Suppressor macrophage (primary cell): ENCODE measurements around the gene SOAT2.
A peak's percentile ranks its signal among the peaks of the same experiment; 100 is the strongest.

Source experiments
- DNase-seq, 4 experiments: peaks; one replicate each; pipeline ENCODE4 v3.0.0-alpha.2; 2020 to 2022

The SOAT2 gene

DNA sequence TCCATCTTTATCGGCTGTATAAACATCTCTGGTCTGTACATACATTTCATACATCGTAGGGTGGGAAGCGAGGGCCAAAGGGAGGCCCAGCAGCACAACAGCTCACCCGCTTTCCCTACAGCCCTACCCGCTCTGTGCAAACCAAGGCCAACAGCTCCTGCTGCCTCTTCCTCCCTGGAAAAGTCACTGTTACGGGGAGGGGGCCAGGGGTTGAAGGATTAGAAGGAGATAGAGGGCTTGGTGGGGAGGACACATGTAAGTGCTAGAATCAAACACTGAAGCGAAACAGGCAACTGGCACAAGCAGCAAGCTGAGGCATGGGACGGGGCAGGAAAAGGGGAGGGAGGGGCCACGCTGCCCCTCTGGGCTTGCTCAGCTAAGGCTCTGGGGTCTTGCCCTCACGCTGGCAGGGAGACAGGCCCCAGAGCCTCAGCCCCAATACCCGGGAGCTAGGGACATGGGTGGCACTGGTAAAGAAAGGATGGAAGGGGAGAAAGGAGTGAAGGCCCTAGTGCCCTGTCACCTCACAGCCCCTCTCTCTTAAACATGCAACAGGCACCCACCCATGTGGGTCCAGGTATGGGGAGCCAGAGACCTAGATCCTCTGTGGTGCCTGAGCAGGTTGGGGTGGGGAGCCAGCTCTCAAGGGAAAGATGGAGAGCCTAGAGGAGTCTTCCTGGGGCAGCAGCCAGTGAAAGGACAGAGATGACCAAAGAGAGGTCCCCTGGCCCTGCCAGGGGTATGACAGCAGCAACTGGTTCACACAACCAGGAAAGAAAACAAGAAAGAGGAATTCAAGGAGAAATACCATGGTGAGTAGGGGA is 38.5 kb upstream of the SOAT2 start:
- no peak for DNase-seq

- no peak for DNase-seq
These were observed 37.8 kb upstream of the SOAT2 start for GRCh38 chr12:53065470-53065869.

GRCh38 chr12:53065975-53066931 is 37.0 kb upstream of the SOAT2 start:
- DNase-seq = peak; percentile 71 to 88 (median 83)

DNA sequence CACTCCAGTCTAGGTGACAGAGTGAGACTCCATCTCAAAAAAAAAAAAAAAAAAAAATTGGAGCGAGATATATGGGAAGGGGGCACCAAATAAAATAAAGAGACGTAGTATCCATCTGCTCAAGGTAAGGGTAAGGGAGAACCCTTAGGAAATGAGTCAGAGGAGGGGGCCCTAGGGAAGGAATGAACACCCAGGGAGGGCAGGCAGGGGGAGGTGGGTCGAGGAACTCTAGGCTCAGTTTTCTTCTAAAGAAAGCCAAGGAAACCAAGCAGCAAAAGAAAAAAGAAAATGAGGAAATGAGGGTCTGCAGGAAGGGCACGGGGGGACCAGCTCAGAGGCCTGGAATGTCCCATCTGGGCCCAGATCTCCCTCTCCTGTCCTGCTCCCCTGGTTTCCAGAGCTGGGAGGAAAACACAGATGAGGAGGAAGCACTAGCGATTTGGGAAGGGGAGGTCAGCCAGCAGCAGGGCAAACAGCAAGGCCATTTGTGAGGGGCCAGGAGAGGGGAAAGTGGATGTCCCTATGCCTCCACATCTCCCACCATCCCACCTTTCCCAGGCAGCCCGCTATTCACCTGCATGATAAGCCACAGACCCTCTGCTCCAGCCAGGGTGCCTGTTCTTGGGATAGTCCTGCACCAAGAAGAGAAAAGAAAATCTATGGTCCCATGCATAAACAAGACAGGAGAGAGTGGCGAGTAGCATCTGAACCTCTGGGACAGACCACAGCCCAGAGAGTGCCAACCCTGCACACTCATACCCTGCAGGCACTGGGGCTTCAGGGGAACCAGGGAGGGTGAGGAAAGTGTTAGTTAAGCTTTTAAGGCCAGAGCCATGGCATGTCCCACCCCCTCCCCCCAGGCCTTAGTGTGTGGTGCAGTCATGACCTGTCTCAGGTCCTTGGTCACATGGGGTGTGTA is 36.0 kb upstream of the SOAT2 start:
- DNase-seq = no peak

GRCh38 chr12:53067993-53068770 is 35.1 kb upstream of the SOAT2 start:
- no peak for DNase-seq

DNA sequence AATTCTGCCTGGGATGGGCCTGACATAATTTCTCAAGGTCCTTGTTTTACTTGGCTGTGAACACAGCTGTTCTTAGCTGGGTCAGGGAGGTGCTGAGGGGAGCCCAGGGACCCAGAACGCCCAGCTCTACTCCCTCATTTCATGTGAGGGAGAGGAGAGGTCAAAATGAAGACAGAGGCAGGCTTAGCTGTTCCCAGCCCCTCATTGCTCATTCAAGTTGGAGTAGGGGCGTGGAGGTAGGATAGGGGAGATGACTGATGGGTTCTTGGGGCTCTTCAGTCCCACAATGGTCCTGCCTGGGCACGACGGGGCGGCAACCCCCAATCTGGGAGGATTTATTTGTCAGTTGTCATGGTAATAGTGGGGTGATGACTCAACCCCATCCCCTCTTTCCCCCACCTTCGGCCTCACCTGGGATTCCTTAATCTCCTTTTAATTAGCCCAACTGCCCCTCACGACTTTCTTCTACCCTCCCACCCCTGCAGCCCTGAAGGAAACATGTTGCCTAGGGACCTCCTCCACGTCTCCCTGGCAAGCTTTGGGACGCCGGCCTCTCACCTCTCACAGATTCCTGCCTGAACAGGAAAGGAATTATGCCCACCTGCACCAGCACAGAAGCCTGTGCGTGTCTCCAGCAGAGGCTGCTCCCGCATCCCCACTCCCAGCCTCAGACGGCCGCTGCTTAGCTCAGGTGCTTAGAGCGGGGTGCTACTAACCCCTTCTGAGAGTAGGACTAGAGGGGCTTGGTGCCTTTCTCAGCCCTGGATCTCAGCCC is 34.3 kb upstream of the SOAT2 start:
- DNase-seq = no peak

- no peak for DNase-seq
These were observed 33.5 kb upstream of the SOAT2 start for GRCh38 chr12:53069621-53070410.

DNA sequence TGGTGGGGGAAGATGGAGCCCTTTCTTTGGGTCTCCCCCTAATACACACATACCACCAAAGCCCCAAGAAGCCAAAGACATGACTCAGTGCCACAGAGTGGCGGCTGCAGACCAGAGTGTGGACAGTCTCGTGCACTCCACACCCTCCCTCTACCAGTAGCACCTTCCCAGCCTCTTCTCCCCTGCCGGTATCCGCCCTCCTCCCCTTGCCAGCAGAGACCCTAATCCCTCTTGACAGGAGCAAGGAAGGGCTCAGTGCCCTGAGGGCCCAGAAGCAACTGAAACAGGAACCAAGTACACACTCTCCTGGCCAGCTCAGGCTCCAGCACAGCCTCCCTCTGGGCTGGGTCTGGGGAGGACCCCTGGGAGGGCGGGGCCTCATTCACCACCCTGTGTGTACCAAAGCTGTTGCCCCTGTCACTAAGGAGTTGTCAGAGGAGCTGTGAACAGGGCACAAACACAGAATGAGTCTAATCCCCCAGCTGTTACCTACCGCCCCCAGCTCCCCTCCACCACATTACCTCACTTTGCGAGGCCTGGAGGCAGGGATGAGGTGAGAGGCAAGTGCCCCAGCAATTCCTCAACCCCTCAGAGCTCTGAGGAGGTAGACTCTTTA is 32.3 kb upstream of the SOAT2 start:
- DNase-seq = no peak

DNA sequence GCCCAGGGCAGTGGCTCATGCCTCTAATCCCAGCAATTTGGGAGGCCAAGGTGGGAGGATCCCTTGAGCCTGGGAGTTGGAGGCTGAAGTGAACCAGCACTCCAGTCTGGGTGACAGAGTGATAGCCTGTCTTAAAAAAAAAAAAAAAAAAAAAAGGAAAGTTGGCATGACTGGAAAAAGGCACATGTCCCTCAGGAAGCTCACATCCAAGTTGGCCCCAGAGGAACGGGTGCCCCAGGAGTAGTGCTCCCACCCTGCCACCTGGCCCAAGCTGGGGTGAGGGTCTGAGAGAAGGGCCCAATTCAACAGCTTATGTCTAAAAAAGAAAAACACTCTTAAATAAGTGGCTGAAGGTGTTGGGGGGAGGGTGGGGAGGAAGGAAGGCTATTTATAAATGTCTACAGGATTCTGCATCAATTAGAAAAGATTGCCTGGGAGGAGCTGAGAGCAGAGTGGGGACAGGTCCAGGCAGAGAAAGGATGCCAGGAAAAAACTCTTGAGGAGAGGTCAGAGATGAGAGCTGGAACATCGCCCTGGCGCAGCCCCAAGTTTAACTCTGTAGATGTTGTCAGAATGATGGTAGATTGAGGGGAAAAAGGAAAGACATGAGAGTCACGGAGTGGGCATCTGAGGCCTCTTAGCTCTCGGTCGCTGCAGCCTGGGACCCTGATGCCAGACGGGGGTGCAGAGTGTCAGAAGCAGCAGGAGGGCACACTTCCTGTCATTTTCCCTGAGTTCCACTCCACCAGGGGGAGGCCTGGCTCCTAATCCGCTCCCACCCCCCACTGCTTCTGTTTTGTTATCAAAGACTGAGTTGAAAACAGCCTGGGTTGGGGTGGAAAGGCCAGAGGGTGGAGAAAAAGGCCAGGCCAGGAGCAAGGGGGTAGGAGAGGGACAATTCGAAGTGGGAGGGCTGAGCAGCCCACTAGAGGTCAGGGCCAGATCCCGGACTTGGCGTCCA is 31.4 kb upstream of the SOAT2 start:
- no peak for DNase-seq

DNA sequence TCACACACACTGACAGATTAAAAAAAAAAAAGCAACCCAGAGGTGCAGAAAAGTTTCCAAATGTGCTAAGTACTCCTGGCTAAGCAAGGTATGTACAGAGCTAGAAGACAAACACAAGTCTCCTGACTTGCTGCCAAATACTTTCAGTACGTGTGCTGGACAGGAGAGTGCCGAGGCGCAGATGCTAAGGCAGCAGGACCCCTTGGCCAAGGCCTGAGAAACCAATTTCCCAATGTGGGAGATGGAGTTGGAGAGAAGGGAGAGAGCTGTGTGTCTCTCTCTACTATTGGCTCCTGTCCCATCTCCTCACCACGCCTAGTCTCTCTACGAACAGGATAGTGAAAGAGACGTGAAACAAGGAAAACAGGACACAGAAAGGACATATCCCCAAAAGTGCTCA is 29.4 kb upstream of the SOAT2 start:
- no peak for DNase-seq

DNA sequence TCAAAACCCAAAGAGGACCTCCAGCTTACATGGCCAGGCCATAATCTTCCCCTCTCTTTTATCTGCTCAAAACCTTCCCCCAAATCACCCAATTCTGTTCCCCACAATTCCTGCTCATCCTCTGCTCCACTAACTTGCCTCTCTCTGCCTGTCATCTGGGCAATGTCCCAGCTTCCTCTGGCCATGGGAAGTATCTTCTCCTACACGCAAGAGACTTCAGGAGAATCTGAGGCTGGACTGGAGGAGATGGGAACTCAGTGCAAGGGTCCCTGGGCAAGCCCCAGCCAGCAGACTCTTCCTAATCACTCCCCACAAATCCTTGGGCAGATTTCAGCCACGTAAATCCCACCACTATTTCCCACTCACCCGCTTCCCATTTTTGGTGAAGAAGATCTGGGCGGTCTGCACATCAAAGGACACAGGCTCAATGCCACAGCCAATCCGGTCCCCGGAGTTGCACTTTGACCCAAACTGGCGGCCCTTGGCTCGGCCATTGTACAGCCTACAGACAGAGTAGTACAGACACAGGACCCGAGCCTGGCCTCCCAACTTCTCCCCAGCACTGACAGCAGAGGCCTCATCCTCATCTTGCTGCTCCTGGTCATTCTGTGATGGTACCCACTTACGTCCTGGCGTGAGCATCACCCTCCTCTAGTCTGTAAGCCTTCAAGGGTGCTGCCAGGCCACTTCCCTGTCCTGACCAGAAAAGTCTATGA is 28.8 kb upstream of the SOAT2 start:
- DNase-seq = no peak

- DNase-seq = no peak
These were observed 28.3 kb upstream of the SOAT2 start for GRCh38 chr12:53074999-53075370.

DNA sequence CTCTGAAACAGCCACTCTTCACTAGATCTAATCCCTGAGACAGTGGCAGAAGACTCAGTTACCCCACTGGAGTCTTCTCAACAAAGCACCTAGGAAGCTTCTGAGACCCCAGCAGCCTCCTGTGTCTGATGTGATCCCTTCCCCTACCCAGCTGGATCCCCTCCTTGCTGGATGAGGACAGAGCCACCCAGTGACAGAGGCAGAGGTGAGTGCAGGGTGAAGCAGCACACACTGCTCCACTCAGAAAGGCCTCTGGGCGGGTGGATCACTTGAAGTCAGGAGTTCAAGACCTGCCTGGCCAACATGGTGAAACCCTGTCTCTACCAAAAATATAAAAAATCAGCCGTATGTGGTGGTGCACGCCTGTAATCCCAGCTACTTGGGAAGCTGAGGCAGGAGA is 26.8 kb upstream of the SOAT2 start:
- no peak for DNase-seq

DNA sequence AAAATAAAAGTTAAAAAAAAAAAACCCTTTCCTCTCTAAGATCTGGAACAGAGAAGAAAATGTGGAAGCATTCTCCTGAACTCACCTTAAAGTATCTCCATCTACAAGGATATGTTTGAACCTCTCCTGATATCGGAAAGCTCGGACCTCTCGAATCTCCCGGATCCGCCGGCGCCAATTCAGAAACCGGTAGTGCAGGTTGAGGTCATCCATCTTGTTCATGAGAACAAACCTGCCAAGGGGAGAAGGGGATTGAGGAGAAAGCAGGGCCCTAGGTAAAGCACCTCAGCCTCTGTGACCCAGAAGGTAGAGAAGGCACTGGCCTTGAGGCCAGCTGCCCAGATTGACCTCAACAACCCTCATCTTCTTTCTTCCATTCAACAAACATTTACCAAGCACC is 26.3 kb upstream of the SOAT2 start:
- DNase-seq = no peak

DNA sequence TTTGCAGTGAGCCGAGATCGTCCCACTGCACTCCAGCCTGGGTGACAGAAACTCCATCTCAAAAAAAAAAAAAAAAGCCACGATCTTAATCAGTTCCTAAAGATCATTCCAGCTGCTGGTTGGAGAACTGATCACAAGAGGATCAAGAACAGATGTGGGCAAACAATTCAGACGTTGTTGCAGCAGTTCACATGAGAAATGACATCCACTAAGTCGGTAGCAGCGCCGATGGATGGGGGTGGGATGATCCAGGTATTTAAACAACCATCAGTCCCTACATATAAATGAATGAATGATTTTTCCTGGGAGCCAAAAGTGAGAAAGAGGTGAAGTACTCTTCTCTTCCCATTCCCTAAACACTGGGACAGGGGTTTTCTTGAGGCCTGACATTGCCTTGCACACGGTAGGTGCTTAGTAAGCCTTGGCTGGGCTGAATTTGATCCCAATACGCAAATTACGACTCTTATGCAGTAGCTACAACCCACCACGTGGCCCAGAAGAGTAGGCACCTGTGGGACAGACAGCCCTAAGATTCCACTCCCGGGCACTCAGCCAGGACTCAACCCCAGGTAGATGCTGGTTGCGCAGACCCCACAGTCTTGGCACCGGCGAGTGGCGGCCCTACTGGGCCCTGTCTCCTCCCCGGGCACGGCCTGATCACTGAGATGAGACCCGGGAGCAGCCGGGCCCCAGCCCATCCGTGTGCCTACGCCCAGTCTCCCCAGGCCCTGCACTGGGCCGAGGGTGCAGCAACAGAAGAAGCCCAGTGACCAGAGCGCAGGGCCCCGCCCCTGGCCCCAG is 24.7 kb upstream of the SOAT2 start:
- no peak for DNase-seq

GRCh38 chr12:53079226-53080117 is 23.8 kb upstream of the SOAT2 start, which contains the start of gene SPRYD3:
TSS of gene SPRYD3 (minus strand) at chr12:53079390. CDS start at chr12:53079333, 57 bp downstream.
- peak; percentile 97 to 99 (median 97) for DNase-seq
